Fibroblast of mammary gland (primary cell): ENCODE results near the gene MCM3AP.
A peak's percentile ranks its signal among the peaks of the same experiment; 100 is the strongest.

Experiments
- DNase-seq: peaks from one replicate; pipeline ENCODE4 v3.0.0-alpha.2; 2010; ENCODE audit warnings: low read depth
- H3K4me3 ChIP-seq: 2 replicates; pipeline ENCODE4 v1.5.1; 2011; ENCODE audit warnings: low read depth, mild to moderate bottlenecking, low read length, moderate library complexity; ENCODE audit not compliant: control insufficient read depth
- CTCF ChIP-seq: conservative IDR thresholded peaks from 2 replicates; pipeline ENCODE4 v1.5.1; 2011; ENCODE audit warnings: low read depth, low read length, inconsistent platforms; ENCODE audit not compliant: control insufficient read depth, insufficient read depth

The MCM3AP gene

GRCh38 chr21:46188226-46189212 is 96.9 kb downstream of the MCM3AP start:
- DNase-seq, result peak; percentile 69

GRCh38 chr21:46187814-46188213 is 97.6 kb downstream of the MCM3AP start:
- no peak for DNase-seq
- H3K4me3 ChIP-seq, result no peak overlapping the region
- TF ChIP-seq CTCF, result no peak

More at GRCh38 chr21:46188226-46189212, 96.9 kb downstream of the MCM3AP start:
- H3K4me3 ChIP-seq, result no peak overlapping the region
- no peak for TF ChIP-seq CTCF

GRCh38 chr21:46187261-46187660 is 98.2 kb downstream of the MCM3AP start:
- TF ChIP-seq CTCF, result no peak
- H3K4me3 ChIP-seq, result no peak overlapping the region
- no peak for DNase-seq

GRCh38 chr21:46185716-46186115 is 99.7 kb downstream of the MCM3AP start:
- no peak overlapping the region for H3K4me3 ChIP-seq
- no peak for TF ChIP-seq CTCF
- DNase-seq, result no peak
